Tibial nerve (tissue), 4 donors: Measurements from ENCODE around the gene ZNRF3. TPM values are rescaled to one million over a fixed set of nuclear protein-coding genes. Genes with fewer than 3 reads are reported as not detected.
"Not testable (repeated sequence)": the region's sequence is repeated elsewhere in the genome, so short reads cannot be mapped to it uniquely, and the experiment has no call there.

Source experiments
- DNase-seq, 2 donors: peaks; one replicate each; pipeline ENCODE4 v3.0.0-alpha.2; 2019; ENCODE audit warnings: low spot score in 2 of 2
- H3K27ac ChIP-seq, 4 donors: fragments of 200-600 bp; sonication (generic) in 3 of 4; one replicate each; pipeline ENCODE4 v1.5.1; 2017 to 2019; ENCODE audit warnings: mild to moderate bottlenecking in 1 of 4
- H3K27me3 ChIP-seq, 2 donors: fragments of 200-600 bp; sonication (generic) in 1 of 2; one replicate each; pipeline versions ENCODE4 v1.5.1 to v1.6.0; 2017 to 2019
- H3K36me3 ChIP-seq, 3 donors: fragments of 200-600 bp; sonication (generic); one replicate each; pipeline ENCODE4 v1.5.1; 2018 to 2019
- H3K4me1 ChIP-seq, 4 donors: fragments of 200-600 bp; sonication (generic) in 3 of 4; one replicate each; pipeline ENCODE4 v1.5.1; 2017 to 2019
- H3K4me3 ChIP-seq, 4 donors: fragments of 200-600 bp; sonication (generic) in 3 of 4; one replicate each; pipeline ENCODE4 v1.5.1; 2017 to 2019; ENCODE audit warnings: mild to moderate bottlenecking in 1 of 4, moderate library complexity in 1 of 4
- H3K9me3 ChIP-seq, 4 donors: fragments of 200-600 bp; sonication (generic) in 3 of 4; one replicate each; pipeline ENCODE4 v1.5.1; 2017 to 2019
- EP300 ChIP-seq, 2 donors: sonication (generic); formaldehyde crosslinking; IDR thresholded peaks; one replicate each; pipeline ENCODE4 v1.6.1; 2017; ENCODE audit warnings: antibody characterized with exemption in 2 of 2, mild to moderate bottlenecking in 1 of 2
- POLR2A ChIP-seq, 2 donors: fragments of 450-650 bp; IDR thresholded peaks; one replicate each; pipeline ENCODE4 v1.6.1; 2017; ENCODE audit warnings: antibody characterized with exemption in 2 of 2, mild to moderate bottlenecking in 2 of 2, moderate library complexity in 2 of 2
- WGBS, 2 donors: methylation state at CpG; one replicate each; pipeline ENCODE4 v1.1.5; 2018; 5-methylcytosine and 5-hydroxymethylcytosine counted together
- total RNA-seq, 4 donors: library from RNA; depleted of rRNA; stranded (reverse); fragments of >200 nt; gene quantifications; one replicate each; pipeline ENCODE4 v1.1.0, GENCODE V29; 2016
- TF ChIP-seq, protein P1 (sequence below), 5 experiments: fragments of 200-600 bp in 3 of 5; fragments of 450-650 bp in 2 of 5; sonication (generic) in 3 of 5; IDR thresholded peaks; one replicate each; pipeline ENCODE4 v1.5.1; 2016 to 2019; ENCODE audit warnings: antibody characterized with exemption in 5 of 5, mild to moderate bottlenecking in 3 of 5, moderate library complexity in 2 of 5

Gene ZNRF3
- total RNA-seq, 4 donors from 2014 or later: 18.0 to 37.9 (median 23.5) TPM

DNA sequence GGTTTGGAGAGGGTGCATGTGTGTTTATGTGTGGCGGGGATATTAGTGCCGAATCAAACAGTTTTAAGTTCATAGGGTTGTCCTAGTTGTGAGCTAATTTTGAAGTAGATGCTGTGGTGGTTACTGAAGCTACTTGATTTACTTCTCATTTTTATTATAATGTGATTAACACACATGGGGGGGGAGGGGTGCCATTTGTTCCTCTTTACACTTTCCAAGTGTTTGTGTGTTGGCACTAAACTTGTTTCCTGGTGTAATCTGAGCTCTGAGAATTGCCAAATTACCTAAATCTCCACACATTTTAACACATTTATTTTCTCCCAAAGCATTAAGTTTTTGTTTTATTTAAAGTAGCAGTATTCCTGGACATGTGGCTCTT is 60.1 kb downstream of the ZNRF3 start:
- 59 to 68% methylated on average over 2 of the region's 2 CpGs for WGBS, 2 donors
- DNase-seq: peak in 1 of 2 donors; percentile 46
- TF ChIP-seq, protein P1, sequence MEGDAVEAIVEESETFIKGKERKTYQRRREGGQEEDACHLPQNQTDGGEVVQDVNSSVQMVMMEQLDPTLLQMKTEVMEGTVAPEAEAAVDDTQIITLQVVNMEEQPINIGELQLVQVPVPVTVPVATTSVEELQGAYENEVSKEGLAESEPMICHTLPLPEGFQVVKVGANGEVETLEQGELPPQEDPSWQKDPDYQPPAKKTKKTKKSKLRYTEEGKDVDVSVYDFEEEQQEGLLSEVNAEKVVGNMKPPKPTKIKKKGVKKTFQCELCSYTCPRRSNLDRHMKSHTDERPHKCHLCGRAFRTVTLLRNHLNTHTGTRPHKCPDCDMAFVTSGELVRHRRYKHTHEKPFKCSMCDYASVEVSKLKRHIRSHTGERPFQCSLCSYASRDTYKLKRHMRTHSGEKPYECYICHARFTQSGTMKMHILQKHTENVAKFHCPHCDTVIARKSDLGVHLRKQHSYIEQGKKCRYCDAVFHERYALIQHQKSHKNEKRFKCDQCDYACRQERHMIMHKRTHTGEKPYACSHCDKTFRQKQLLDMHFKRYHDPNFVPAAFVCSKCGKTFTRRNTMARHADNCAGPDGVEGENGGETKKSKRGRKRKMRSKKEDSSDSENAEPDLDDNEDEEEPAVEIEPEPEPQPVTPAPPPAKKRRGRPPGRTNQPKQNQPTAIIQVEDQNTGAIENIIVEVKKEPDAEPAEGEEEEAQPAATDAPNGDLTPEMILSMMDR (IDR thresholded peaks at IDR 0.05): no peak
- no peak for TF ChIP-seq POLR2A (IDR thresholded peaks at IDR 0.05)
- TF ChIP-seq EP300 (IDR thresholded peaks at IDR 0.05): no peak
- H3K27ac ChIP-seq: no peak overlapping the region
- peaks cover 0 to 16% (median 4%) of the 10 kb centered on the region in 4 donors for H3K9me3 ChIP-seq
- H3K4me1 ChIP-seq: peaks cover 0 to 29% (median 4%) of the 10 kb centered on the region in 4 donors
- H3K4me3 ChIP-seq: no peak overlapping the region
- no peaks in the 10 kb centered on the region for H3K36me3 ChIP-seq
- H3K27me3 ChIP-seq: no peaks in the 10 kb centered on the region

DNA sequence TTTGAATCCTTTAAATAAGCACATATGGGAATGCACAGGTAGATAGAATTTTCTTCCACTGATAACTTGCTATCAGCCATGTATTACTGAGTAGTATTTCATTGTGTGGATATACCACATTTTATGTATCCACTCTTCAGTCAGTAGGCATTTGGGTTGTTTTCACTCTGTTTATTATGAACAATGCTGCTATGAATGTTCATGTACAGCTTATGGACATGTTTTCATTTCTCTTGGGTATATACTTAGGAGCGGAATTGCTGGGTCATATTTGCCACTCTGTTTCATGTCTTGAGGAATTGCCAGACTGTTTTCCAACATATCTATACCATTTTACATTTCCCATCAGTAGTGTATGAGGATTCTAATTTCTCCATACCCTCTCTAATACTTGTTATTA is 63.8 kb downstream of the ZNRF3 start:
- Histone ChIP-seq H3K27ac (no peak overlapping the region), H3K9me3 (peaks cover 0 to 16% (median 4%) of the 10 kb centered on the region in 4 donors), H3K27me3 (no peaks in the 10 kb centered on the region), H3K4me1 (peaks cover 0 to 43% (median 10%) of the 10 kb centered on the region in 4 donors), H3K4me3 (no peak overlapping the region), H3K36me3 (no peaks in the 10 kb centered on the region)
- 94 to 100% methylated on average over 1 of the region's 1 CpG for WGBS, 2 donors
- DNase-seq: no peak
- TF ChIP-seq, protein P1 (IDR thresholded peaks at IDR 0.05): no peak
- TF ChIP-seq EP300 (IDR thresholded peaks at IDR 0.05) (no peak), POLR2A (IDR thresholded peaks at IDR 0.05) (no peak)

DNA sequence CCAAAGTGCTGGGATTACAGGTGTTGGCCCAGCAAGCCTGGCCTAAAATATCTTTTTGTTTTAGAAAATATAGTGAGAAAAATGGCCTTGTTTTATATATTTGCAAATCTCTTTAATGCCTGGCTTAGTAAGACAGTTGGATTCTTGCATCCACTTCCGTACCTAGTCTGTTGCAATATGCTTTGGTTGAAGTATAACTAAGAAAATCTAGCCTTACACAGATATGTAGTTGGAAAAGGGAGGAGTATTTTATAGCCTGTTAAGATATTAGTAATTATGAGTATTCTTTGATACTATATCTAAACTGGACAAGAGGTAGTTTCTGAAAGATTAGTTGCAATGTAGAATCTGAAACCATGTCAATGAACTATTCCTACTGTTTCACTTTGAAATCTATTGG is 65.1 kb downstream of the ZNRF3 start:
- no peaks in the 10 kb centered on the region for H3K27me3 ChIP-seq
- no peak overlapping the region for H3K4me3 ChIP-seq
- H3K9me3 ChIP-seq: peaks cover 0 to 16% (median 4%) of the 10 kb centered on the region in 4 donors
- no peak for TF ChIP-seq POLR2A (IDR thresholded peaks at IDR 0.05)
- TF ChIP-seq EP300 (IDR thresholded peaks at IDR 0.05): no peak
- TF ChIP-seq, protein P1 (IDR thresholded peaks at IDR 0.05): no peak
- DNase-seq: no peak
- no peak overlapping the region for H3K27ac ChIP-seq
- peaks cover 0 to 48% (median 15%) of the 10 kb centered on the region in 4 donors for H3K4me1 ChIP-seq
- H3K36me3 ChIP-seq: no peaks in the 10 kb centered on the region
- 95 to 98% methylated on average over 1 of the region's 1 CpG for WGBS, 2 donors

DNA sequence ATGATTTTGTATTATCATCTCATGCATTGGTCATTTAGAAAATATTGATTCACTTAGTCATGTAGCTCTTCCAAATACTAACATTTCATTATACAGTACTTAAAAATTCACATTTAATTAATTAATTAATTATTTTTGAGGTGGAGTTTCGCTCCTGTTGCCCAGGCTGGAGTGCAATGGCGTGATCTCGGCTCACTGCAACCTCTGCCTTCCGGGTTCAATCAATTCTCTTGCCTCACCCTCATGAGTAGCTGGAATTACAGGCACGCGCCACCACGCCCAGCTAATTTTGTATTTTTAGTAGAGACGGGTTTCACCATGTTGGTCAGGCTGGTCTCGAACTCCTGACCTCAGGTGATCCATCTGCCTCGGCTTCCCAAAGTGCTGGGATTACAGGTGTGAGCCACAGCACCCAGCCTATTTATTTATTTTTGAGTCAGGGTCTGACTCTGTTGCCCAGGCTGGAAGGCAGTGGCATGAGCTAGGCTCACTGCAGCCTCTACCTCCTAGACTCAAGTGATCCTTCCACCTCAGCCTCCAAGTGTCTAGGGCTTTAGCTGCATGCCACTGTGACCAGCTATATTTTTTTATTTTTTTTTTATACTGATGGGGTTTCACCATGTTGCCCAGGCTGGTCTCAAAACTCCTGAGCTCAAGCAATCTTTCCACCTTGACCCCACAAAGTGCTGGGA is 65.6 kb downstream of the ZNRF3 start:
- H3K36me3 ChIP-seq, H3K27ac ChIP-seq, H3K27me3 ChIP-seq, H3K4me3 ChIP-seq, DNase-seq: not testable (repeated sequence)
- H3K9me3 ChIP-seq: peaks cover 0 to 16% (median 4%) of the 10 kb centered on the region in 4 donors
- peaks cover 0 to 46% (median 14%) of the 10 kb centered on the region in 4 donors for H3K4me1 ChIP-seq
- WGBS, 2 donors: 89 to 97% methylated on average over 10 of the region's 10 CpGs

DNA sequence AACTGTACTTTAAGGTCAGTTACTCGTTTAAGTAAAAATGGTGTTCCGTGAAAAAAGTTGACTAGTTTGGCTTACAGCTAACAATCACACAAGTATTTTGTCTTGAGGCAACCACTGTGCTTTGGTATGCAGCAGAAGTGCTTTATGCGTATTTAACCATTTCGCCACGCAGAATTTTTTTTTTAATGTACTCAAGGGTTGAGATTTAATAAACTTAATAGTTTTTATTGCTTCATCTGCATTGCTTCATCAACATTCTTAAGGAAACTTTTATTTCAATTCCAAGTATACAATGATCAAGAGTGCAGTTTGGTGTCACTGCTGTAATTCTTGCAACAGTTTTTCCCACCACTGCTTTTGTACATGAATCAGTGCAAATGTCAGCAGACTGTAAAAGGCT is 66.4 kb downstream of the ZNRF3 start:
- no peak overlapping the region for H3K27ac ChIP-seq
- peaks cover 0 to 46% (median 14%) of the 10 kb centered on the region in 4 donors for H3K4me1 ChIP-seq
- no peak for DNase-seq
- H3K36me3 ChIP-seq: no peaks in the 10 kb centered on the region
- TF ChIP-seq EP300 (IDR thresholded peaks at IDR 0.05) (no peak), POLR2A (IDR thresholded peaks at IDR 0.05) (no peak)
- TF ChIP-seq, protein P1 (IDR thresholded peaks at IDR 0.05): no peak
- H3K27me3 ChIP-seq: no peaks in the 10 kb centered on the region
- 44 to 48% methylated on average over 5 of the region's 5 CpGs for WGBS, 2 donors
- no peak overlapping the region for H3K4me3 ChIP-seq
- H3K9me3 ChIP-seq: peaks cover 0 to 16% (median 4%) of the 10 kb centered on the region in 4 donors
